DMS153 treated with DMSO at 0.1 percent for 48 hours (cell line): ENCODE results near the gene SCYL2.

Experiments
- DNase-seq: peaks from one replicate; lab custom pipeline; 2025; ENCODE audit not compliant: unreplicated experiment; lab: John Stamatoyannopoulos, UW

SCYL2 gene

DNA sequence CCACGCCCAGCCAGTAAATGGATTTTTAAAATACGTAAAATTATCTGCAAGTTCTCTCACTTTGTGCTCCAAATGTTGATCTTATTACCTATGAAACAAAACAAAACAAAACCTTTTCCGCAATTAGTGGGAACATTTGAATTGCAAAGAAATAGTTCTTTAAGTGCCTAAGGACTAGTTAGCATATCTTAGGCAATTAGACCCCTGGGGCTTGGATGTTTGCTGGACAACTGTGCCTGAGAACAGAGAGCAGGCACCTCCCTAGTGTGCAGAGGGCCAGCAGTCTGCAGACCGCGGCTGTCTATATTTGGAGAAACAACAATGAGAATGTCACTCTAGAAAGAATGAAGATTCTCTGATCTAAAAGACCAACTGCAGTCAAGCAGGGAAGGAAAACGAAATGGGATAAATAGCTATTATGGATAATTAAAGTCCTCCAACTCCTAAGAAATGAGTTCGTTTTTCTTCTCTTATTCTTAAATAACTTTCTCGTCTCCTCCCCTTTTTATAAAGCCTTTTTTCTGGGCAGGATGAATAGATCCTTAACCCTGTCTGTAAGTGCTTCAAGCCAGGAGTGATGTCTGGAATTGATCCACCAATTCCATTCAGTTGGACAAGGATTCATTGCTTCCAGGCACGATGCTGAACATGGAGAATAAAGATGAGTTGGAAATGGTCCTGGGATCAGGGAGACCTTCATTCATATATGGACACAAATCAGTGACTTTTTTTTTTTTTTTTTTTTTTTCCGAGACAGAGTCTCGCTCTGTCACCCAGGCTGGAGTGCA is 106.1 kb downstream of the SCYL2 start:
- DNase-seq: no peak

DNA sequence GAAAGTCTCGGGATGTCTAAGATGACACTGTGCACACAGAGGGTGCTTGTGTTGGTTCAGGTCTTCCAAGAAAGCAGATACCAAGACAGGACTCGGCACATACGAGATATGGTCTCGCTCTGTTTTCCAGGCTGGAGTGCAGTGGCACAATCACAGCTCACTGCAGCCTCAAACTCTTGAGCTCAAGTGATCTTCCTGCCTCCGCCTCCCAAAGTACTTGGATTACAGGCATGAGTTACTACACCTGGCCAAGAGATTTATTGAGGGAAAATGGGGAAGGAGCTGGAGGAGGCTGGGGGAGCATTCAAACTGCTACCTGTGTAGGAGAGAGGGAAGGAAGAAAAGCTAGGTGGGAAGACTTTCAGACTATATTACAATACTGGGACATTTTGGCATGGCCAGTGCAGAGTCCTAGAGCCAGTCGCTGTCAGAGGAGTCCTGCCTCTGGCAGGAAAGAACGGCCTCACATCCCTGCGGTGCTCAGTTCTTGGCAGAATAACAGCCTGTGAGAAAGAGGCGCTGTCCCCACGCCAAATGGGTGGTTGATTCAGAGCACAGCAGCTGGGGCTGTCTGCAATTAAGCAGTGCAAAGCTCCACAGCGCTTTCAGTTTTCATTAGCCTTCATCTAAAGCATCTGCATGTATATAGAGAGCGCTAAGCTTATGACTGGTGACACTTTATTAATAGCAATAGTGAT is 108.2 kb downstream of the SCYL2 start:
- DNase-seq: no peak

DNA sequence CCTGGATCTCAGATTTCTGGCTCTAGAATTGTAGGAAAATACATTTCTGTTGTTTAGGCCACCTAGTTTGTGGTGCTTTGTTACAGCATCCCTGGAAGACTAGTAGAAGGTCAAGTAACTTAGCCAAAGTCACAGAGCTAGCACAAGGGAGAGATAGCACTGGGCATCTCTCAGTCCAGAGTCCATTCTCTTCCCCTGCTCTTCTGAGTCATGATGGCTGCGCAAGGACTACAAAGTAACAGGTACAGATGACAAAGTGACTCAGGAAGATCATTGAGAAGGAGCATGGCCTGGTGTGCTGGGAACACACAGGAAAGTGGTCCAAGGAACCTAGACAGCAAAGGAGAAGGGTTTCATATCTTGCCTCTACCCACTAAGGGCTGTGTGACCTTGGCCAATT is 109.2 kb downstream of the SCYL2 start:
- no peak for DNase-seq

DNA sequence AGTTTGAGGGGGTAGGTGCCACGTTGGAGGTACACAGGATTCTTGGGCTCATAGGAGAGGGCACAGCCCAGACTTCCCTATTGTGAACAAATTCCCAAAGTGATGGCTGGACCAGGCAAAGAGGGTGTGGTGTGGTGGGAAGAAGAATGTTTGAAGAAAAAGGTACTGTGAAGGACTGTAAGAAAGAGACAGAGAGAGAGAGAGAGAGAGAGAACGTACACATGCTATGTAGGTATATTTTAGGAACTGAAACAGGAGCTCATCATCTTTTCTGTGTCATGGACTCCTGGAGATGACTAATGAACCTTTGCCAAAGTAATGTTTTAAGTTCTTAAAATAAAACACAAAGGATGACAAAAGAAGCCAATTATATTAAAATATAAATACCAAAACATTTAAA is 114.4 kb downstream of the SCYL2 start:
- no peak for DNase-seq

DNA sequence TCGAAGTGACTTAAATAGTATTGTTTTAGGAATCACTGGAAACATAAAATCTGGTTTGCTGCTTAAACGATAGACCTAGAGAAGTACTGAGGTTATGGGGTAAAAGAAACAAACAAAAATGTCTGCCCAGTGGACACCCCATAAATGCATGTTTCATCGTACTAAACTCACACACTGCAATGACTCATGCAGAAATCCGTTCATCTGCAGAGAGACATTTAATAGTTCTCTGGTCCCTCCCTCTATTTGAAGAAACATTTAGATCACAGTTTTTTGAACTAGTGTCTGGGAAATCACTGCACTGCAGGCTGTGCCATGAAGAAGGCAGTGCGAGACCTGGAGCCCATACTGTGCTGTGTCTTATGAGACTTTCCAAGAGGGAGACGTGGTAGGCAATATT is 115.4 kb downstream of the SCYL2 start:
- no peak for DNase-seq

DNA sequence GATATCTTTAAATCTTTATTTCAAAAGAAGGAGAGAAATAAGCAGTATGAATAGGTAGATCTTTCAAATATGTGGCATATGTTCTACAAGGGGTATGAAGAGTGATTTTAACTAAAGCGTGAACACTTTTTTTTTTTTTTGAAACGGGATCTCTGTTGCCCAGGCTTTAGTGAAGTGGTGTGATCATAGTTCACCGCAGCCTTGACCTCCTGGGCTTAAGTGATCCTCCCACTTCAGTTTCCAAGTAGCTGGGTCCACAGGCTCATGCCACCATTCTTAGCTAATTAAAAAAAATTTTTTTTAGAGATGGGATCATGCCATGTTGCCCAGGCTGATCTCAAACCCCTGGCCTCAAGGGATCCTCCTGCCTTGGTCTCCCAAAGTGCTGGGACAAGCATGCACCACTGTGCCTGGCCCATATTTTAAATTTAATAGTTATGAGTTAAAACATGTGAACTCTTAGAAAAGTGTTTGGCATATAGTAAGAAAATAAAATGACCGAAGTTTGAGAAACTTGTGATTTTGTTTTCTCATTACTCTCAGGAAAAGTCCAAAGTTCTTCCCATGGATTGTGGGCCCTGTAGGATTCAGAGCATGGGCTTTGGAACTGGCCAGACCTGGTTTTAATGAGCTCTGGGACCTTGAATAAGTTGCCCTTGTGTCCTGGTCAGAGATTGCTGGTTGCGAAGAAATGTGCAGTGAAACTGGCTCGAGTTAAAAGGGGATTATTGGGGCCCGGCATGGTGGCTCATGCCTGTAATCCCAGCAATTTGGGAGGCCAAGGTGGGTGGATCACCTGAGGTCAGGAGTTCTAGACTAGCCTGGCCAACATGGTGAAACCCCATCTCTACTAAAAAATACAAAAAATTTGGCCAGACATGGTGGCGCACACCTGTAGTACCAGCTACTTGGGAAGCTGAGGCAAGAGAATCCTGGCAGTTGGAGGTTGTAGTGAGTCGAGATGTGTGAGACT is 116.9 kb downstream of the SCYL2 start:
- DNase-seq: no peak

DNA sequence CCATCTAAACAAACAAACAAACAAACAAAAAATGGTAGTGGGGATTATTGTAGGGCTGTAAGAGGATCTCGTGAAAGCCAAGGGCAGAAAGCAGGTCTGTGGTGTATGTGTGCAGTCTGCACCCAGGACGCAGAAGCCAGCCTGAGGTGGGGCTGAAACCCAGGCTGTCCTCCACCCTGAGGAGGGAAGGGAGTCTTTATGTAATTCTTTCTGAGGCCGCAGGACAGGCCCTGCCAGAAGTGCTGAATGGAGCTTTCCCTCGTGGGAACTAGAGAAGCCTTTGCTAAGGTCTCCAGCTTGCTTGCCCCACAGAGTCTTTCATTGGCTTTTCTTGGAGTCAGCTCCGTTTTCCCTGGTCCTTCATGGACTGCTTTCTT is 117.6 kb downstream of the SCYL2 start:
- DNase-seq: no peak

DNA sequence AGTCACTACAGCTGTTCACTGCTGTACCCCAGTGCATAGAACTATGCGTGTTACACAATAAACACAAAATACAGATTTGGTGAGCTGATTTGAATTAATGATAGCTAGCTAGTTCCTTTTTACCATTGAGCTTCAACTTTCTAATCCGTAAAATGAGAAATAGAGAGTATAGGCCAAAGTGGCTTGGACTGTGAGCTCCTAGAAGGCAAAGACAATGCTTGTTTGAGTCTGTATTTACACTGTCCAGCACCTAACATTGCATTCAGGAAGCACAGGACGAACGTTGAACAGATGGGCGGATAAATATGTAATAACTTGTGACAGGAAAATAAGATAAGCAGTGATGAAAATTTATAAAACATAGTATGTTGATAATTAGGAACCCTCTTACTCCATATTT is 121.4 kb downstream of the SCYL2 start:
- DNase-seq: no peak
